HL-60 (cell line): ENCODE measurements around the gene DDX46.

Source experiments
- CTCF ChIP-seq: IDR thresholded peaks from one replicate; pipeline ENCODE4 v1.5.1; 2011; ENCODE audit warnings: low read length, control low read depth, inconsistent platforms; ENCODE audit not compliant: insufficient read depth
- GABPA ChIP-seq: IDR thresholded peaks from 2 replicates; pipeline ENCODE4 v1.6.1; 2012; ENCODE audit warnings: low read depth
- POLR2AphosphoS5 ChIP-seq: IDR thresholded peaks from 2 replicates; pipeline ENCODE4 v1.6.1; 2012; ENCODE audit warnings: low read depth
- REST ChIP-seq: IDR thresholded peaks from 2 replicates; pipeline ENCODE4 v1.6.1; 2012; ENCODE audit warnings: low read depth; ENCODE audit not compliant: insufficient replicate concordance
- SPI1 ChIP-seq: IDR thresholded peaks from 2 replicates; pipeline ENCODE4 v1.6.1; 2012; ENCODE audit warnings: low read depth, mild to moderate bottlenecking, borderline replicate concordance

GRCh38 chr5:134732819-134733218 is 25.8 kb upstream of the DDX46 start:
- TF ChIP-seq POLR2AphosphoS5 (no peak), CTCF (no peak), REST (no peak), SPI1 (peak; percentile 71; the same call in 1 of the 2 replicates), GABPA (no peak)
